ENCODE data around the gene ECE2.

DNA sequence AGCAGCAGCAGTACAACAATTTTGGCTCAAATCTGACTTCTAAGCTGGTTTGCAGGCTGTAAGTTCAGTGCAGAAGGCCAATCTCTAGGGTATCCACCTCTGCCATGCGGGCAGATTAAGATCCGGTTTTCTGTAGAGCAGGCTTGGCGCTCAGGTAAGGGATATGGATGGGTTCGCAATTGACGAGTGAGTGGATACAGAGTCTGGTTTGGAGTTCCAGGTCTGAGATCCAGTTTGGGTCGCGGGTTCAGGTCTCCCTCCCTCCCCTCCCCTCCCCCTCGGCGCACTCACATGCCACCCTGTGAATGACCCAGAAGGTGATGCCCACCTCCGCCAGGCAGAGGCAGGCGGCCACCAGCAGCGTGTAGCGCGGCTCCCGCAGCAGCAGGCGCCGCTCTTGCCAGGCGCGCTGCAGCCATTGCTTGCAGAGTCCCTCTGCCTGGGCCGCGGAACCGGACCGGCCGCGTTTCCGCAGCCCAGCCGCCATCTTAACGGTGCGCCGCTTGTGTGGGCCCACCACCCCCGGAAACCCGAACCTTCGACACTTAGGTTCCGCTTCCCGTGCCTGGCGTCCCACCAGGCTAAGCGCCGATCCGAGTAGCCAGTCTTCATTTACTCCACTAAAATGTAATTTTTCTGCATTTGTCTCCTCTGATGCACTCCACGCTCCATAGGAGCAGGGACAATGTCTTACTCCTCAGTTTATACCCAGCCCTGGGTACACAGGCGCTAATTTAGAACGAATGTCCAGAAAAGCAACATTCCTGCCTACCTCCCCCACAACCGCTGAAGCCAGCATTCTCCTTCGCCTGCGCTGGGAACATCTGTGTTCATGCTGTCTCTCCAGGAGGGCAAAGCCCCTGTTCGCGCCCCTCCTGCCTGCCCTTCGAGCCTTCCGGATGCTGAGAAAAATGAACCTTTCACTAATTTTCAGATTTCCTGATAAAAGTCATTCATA is 27.1 kb upstream of the ECE2 start, which contains the start of gene ALG3:
- TF ChIP-seq, protein P1, sequence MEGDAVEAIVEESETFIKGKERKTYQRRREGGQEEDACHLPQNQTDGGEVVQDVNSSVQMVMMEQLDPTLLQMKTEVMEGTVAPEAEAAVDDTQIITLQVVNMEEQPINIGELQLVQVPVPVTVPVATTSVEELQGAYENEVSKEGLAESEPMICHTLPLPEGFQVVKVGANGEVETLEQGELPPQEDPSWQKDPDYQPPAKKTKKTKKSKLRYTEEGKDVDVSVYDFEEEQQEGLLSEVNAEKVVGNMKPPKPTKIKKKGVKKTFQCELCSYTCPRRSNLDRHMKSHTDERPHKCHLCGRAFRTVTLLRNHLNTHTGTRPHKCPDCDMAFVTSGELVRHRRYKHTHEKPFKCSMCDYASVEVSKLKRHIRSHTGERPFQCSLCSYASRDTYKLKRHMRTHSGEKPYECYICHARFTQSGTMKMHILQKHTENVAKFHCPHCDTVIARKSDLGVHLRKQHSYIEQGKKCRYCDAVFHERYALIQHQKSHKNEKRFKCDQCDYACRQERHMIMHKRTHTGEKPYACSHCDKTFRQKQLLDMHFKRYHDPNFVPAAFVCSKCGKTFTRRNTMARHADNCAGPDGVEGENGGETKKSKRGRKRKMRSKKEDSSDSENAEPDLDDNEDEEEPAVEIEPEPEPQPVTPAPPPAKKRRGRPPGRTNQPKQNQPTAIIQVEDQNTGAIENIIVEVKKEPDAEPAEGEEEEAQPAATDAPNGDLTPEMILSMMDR (conservative IDR thresholded peaks at IDR 0.05; ENCODE audit: low read depth, low read length): no peak
- TF ChIP-seq EZH2 (IDR thresholded peaks at IDR 0.05; ENCODE audit: low read length, unreplicated experiment): no peak
